Hindlimb muscle (tissue), 1 donor: Measurements from ENCODE around the gene SPEM3. TPM values are rescaled to one million over a fixed set of nuclear protein-coding genes. Genes with fewer than 3 reads are reported as not detected.

Experiments
- DNase-seq: peaks from one replicate; pipeline ENCODE4 v3.0.0-alpha.2; 2013
- polyA plus RNA-seq: library from polyadenylated mRNA; unstranded; fragments of 120-200 nt; gene quantifications from one replicate; pipeline ENCODE4 v1.2.1, GENCODE V29; 2013; ENCODE audit not compliant: insufficient read length

Gene SPEM3
- polyA plus RNA-seq, 1 donor: not detected

DNA sequence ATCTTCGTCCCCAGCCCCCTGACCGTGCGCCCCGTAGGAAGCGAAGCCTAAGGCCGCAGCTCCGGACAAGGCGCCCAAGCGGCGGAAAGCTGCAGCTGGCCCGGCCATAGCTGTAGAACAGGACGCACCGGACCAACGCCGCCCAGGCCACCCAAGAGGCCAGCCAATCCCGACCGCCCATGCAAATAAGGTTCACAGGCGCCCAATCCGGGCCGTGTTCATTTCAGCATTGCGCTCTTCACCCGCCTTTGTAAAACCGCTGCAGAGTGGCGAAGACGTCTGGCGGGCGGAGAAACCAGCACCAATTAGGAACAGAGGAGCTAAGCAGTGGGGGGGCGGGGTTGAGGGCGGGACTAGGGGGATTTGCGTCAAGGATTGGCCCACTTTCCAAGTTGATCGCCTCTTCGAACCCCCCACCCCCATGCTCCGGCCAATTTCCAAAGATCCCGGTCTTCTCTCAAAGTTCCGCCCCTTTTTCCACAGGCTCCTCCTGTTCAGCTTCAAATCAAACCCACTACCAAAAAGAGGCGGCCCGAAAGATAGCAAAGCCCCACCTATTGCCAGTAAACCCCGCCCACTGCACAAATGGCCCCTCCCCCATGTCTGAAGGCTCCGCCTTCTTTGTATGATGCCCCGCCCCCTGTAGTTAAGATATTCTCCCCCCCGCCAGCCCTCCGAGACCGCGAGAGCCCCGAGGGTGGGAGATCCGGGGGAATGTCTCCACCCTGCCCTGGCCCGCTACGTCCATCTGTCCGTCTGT lies 24.5 kb upstream of the SPEM3 start, which contains the start of gene TMEM256:
Gene TMEM256 (minus strand): TSS at position 121 of the 760 bp plus-strand sequence. CDS start 13 bp downstream, at position 108.
- peak; percentile 99 for DNase-seq

DNA sequence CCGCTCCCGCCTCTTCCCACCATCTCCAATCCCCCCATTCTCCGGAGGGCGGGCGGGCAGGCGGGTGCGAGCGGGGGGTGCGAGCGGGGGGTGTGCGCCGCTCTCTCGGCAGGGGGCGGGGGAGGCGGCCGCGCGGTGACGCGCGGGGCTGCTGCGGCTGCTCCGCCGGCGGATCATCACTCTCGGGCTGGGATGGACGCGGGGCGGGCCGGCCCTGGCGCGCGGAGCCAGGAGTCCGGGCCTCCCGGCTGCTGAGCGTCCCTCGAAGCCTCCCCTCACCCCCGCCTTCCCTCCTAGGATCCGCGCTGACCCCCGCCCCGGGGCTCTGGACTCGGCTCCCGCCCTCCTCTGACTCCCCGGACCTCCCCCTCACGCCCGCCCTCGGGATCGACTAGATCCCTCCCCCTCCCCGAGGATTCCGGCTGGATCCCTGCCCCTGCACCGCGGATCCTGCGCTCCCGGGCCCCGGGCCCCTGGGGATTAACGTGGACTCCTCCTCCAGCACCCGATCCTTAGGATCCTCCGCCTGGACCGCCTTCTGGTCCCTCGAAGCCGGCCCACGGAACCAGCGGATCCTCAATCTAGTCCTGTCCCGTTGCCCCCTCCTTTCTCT lies 23.8 kb upstream of the SPEM3 start:
- DNase-seq: no peak

DNA sequence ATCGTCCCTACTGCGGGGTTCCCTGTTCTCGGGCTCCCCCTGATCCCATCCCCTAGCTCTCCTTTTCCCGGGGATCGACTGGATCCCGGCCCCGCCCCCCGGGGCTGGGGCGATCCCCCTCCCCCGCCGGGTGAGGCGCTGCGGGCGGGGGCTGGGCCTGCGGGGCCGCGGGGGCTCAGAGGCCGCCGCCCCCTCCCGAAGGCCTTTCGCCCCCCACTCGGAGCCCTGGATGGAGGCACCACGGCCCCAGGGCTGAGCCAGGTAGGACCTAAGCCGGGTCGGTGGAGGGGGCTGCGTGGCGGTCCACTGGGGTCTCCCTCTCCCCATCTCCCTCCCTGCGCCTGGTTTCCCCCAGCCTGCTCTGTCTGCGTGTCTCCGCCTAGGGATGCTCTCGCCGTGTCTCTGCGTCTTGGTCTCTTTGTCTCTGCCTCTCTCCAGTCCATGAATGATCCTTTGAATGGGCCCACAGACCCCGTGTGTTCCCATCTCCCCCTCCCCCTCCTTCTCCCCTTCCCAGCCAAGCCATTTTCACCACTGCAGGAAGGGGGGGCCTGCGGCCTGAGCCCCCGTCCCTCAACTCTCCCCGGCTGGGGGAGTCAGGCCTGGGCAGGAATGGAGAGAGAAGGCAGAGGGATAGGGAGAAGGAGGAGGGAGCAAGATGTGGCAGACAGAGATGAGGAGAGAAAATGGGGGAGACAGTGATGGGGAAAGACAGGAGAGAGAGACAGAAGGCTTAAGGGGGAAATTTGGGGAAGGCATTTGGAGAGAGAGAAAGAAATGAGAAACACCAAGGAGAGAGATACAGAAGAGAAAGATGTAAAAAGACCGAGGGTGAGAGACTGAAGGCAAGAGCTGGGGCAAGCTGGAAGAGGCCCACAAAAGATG lies 23.1 kb upstream of the SPEM3 start:
- DNase-seq: peak; percentile 57

DNA sequence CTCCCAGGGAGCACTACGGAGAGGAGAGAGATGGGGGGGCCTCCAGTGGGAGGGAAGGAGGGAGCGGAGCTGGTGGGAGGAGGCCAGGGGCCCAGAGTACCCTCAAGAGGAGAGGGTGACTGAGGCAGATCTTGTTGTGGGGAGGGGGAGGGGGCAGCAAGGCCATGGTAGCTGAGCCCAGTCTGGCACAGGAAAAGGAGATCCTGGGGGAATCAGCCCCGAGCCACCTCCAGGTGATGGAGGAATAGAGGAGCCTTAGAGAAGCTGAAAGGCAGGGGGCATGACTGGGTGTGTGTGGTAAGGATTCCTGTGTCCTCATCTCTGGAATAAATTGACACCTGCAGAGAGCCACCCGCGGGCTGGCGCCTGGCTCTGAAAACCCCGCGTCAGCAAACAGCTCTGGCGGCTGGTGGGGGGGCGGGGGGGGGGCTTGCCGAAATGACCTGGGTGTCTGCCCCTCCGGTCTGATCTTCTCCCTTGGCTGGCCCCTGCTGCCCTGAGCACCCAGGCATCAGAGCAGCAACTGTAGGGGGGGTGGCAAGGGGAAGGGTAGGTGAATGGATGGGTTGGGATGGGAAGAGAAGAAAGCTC lies 22.3 kb upstream of the SPEM3 start:
- no peak for DNase-seq

DNA sequence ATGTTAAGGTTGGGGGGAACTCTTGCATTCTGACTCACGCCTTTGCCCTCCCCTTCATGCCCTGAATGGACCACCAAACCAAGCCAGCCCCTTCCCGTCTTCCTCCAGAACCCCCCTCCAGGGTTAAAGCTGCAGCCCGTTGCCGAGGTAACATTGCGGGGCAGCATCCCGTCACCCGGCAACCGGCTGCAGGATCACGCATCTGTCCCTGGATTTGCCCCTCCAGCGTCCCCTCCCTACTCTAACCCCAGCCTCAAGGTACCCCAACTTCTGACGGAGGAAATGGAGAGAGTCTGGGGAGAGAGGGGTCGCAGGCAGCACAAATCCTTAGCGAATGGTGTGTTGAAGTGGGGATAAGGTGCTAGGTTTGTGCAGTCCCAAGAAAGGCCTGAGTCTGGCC lies 21.6 kb upstream of the SPEM3 start:
- no peak for DNase-seq

DNA sequence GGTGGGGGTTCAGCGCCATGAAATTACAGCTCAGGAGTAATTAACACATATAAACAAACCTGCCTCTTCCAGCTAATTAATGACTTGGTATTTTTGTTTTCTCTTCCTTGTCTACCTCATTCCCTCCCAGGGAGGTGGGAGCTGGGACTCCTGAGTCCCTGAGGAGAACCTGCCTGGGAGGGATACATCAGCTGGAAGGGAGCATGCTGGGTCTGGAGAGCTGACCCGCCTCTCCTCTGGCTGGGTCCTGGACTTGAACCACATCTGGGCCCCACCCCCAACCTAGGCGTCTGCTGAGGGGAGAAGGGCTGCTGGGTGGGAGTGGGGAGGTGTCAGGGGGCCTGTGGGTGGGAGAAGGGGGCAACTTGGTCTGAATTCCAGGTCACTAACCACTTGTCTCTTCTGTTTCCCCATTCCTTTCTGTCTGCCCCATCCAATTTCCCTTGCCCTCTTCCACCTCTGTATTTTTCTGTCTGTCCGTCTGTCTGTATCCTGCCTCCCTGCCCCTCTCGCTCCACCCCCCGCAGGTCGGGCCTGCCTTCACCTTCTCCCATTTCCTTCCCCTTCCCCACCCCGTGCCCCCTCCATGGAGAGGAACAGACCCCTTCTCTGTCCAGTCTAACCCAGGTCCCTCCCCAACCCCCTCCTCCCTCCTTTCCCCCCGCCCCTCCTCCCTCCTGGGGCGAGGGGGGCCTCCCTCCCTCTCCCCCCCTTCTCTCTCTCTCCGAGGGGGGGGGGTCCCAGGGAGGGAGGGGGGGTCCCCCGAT lies 21.0 kb upstream of the SPEM3 start, which contains the start of gene NLGN2:
Gene NLGN2 (plus strand): TSS at position 361 of the 767 bp plus-strand sequence. CDS start 411 bp downstream, outside the sequence.
- no peak for DNase-seq

DNA sequence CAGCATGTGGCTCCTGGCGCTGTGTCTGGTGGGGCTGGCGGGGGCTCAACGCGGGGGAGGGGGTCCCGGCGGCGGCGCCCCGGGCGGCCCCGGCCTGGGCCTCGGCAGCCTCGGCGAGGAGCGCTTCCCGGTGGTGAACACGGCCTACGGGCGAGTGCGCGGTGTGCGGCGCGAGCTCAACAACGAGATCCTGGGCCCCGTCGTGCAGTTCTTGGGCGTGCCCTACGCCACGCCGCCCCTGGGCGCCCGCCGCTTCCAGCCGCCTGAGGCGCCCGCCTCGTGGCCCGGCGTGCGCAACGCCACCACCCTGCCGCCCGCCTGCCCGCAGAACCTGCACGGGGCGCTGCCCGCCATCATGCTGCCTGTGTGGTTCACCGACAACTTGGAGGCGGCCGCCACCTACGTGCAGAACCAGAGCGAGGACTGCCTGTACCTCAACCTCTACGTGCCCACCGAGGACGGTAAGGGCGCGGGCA lies 20.4 kb upstream of the SPEM3 start:
- DNase-seq: no peak

DNA sequence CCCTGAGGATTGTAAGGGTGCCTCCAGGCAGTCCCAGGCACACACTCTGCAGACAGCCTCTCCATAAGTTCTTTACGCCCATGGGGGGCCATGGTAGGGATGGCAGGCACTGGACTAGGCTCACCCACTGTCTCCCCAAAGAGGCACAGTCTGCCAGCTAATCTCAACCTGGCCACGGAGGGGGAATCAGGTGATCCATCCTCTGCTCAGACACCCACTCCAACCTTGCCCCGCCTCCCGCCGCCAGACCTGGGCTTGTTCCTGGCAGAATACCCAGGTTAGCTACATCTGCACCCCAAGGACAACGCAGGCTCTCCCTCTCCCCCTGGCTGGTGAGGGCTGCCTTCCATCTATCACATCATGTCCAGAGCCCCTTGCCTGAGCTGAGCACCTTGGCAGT lies 19.8 kb upstream of the SPEM3 start:
- DNase-seq: no peak

DNA sequence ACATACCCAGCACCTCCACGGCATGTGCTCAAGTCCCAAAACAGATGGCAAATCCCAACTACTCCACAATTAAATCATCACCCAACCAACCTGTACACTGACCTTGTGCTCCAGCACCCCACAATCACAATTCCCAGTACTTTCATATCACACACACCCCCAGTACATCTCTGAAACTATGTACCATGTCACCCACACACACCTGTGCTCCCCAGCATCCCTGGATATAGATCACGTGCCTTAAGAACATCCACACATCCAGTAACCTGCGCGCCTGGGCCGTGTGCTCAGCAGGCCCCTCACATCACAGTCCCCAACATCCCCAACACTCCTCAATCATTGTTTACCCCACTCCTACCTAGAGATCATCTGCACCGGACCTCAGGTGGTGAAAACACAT lies 18.9 kb upstream of the SPEM3 start:
- DNase-seq: no peak

DNA sequence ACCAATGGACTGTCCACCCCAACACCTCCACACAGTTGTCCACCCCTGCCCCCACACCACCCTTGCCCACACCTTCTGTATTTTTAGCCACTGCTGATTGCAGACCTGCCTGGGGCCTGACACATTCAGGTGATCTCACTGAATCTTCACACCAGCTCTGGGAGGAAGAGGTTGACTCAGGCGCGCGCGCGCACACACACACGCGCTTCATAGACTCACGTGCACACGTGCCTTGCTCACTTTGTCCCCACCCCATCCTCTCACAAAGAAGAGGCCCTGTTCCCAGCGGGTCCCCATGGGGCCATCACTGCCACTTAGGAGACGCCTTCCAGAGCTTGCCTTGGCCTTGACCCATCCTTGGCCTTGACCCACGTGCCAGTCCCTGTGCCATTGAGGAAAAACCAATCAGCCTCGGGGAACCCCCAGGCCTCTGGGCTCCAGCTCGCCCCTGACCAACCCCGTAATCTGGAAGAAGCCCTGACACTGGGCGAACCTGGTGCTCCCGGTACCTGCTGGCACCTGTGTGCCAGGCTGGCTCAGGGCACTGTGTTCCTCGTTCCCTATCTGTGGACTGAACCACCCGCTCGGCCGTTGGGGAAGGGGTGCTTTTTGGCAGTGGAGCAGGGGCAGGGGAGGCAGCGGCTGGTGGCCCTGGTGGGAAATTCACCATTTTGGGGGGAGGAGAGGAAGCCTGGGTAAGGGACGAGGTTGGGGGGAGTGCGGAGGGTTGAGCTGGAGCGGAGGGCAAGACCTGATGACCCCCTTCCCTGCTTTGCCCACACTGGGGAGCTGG lies 17.8 kb upstream of the SPEM3 start:
- no peak for DNase-seq

DNA sequence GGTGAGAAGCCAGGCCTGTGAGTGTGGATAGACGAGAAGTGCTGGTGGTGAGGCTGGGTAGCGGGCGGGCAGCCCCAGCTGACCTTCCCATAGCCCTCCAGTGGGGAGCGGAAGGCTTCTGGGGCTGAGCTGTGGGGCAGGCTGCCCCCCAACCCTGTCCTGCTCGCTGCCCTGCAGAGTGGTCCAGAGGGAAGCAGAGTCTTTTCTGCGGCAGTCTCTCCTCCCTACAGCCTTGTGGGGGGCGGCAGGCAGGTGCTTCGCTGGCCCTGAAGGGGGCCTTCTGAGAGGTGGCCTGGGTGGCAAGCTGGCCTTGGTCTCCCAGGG lies 17.3 kb upstream of the SPEM3 start:
- DNase-seq: no peak

DNA sequence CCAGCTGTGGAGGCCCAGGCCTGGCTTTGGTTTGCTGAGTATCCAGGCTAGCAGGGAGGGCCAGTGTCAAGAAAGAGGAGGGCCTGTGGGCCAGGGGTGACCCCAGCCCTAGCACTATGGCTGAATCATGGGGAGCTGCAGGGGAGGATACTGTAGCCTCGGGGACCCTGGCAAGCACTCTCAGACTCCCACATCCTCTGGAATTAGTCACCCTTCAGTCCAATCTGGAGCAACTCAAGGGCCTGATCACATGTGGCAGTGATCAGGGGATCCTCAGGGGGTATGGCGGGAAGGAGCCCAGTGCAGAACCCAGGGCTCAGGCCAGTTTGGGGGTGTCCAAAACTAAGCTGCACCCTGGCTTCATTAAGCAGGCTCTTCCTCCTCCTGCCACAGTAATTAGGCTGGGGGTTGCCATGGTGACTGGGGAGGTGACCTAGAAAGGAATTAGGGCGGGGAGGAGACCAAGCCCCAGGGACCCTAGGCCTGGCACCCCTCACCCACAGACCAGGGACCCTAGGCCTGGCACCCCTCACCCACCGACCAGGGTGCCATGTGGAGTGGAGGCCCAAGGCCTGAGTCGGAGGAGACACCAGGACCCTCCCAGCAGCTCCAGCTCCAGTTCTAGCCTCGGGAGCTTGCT lies 15.2 kb upstream of the SPEM3 start:
- no peak for DNase-seq

DNA sequence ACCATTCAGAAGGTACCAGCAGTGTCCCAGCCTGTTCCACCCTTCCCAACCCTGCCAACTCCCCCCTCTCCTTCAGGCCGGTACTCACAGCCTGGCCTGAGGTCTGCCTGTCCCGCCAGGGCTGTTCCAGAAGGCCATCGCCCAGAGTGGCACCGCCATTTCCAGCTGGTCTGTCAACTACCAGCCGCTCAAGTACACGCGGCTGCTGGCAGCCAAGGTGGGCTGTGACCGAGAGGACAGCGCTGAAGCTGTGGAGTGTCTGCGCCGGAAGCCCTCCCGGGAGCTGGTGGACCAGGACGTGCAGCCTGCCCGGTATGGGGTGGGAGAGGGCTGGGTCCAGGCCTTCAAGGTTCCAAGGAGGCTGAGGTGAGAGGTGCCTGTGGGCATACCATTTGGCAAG lies 13.8 kb upstream of the SPEM3 start:
- no peak for DNase-seq

DNA sequence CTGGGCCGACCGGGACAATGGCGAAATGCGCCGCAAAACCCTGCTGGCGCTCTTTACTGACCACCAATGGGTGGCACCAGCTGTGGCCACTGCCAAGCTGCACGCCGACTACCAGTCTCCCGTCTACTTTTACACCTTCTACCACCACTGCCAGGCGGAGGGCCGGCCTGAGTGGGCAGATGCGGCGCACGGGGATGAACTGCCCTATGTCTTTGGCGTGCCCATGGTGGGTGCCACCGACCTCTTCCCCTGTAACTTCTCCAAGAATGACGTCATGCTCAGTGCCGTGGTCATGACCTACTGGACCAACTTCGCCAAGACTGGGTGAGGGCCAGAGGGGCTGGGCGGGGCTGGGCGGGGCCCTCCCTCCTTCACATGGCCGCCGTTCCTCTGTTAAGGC lies 12.9 kb upstream of the SPEM3 start:
- DNase-seq: no peak

DNA sequence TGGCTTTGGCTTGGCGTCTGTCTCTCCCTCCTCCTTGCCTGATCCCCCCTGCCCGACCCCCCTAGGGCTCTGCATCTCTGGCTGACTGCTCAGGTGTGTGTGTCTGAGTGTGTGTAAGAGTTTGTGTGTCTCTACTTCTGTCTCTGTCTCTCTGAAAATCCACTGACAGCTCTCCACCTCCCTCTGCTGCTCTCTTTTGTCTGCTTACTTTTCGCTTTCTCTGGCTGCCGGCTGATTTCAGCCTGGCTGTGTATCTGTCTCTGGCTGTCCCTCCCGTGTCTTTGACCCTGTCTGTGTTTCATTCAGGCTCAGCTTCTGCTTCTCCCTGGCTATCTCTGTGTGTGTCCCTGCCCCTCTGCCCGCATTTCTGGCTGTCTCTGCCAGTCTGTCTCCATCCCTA lies 12.3 kb upstream of the SPEM3 start:
- no peak for DNase-seq

DNA sequence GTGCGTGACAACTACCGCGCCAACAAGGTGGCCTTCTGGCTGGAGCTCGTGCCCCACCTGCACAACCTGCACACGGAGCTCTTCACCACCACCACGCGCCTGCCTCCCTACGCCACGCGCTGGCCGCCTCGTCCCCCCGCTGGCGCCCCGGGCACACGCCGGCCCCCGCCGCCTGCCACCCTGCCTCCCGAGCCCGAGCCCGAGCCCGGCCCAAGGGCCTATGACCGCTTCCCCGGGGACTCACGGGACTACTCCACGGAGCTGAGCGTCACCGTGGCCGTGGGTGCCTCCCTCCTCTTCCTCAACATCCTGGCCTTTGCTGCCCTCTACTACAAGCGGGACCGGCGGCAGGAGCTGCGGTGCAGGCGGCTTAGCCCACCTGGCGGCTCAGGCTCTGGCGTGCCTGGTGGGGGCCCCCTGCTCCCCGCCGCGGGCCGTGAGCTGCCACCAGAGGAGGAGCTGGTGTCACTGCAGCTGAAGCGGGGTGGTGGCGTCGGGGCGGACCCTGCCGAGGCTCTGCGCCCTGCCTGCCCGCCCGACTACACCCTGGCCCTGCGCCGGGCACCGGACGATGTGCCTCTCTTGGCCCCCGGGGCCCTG lies 11.5 kb upstream of the SPEM3 start:
- no peak for DNase-seq

DNA sequence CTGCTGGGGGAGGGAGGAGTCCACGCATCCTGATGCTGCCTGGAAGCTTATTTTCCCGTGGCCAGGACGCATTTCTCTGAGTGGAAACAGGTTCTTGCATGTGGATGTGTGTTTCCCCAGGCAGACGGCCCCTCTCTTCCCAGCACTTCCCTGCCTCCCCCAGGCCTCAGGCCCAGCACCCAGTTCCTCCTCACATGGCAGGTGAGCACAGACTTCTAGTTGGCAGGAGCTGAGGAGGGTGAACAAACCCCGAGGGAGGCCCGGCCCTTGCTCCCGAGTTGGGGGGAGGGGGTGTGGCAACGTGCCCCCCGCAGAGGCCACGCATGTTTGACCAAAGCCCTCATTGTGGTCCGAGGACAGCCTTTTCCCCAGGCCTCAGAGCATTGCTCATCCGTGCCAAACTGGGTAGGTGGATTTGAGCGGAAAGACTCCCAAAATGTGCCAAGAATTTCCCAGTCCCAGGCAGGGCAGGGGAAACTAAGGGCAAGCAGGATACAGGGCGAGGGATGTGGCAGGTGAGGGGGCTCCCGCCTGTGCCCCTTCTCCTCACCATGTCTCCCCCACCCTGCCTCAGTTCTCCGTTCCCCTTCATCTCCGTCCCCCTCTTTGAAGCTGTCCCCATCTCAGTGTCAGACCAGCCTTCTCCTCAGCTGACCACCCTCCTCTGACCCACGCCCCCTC lies 10.0 kb upstream of the SPEM3 start:
- no peak for DNase-seq

DNA sequence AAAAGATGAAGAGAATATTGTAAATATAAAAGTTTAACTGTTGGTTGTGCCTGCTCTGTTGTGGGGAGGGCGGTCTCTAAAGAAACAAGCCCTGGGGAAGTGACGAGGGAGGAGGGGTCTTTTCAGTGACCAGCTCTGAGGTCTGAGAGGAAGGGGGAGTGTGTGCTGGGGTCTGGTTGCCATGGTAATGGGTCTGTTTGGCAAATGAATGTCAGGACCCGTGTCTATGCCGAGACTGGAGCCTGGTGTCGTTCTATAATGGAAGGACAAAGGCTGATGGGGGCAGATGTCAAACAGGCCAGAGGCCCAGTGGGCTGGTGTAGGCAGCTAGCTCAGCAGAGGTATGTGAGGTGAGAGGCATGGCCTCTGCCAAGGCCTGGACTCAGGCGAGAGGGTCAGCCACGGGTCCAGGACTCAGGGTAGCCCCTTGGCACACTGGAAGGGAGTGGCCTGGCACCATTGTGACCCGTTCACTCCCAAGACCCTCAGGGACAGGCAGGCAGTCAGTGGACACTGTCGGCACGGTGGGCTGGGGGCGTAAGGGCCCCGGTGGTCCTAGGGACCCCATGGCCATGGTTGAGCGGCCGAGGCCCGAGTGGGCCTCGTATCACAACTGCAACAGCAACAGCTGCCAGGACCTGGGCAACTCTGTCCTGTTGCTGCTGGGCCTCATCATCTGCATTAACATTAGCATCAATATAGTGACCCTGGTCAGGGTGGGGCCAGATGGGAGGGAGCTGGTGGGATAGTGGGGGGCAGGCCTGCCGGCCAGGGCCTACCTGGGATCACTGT lies 8.6 kb upstream of the SPEM3 start, which contains the start of gene SPEM1:
Gene SPEM1 (plus strand): TSS at position 506 of the 792 bp plus-strand sequence. CDS start 61 bp downstream, at position 567.
- no peak for DNase-seq

DNA sequence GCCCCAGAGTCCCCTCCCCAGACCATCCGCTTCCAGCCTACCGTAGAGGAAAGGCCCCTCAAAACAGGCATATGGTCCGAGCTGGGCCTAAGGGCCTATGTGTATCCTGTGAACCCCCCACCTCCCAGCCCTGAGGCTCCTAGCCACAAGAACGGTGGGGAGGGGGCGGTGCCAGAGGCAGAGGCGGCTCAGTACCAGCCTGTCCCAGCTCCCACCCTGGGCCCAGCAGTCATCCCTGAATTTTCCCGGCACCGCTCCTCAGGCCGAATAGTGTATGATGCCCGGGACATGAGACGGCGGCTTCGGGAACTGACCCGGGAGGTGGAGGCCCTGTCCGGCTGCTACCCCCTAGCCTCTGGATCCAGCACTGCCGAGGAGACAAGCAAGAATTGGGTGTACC lies 7.5 kb upstream of the SPEM3 start:
- DNase-seq: no peak
